Muscle layer of colon (tissue), 2 donors: ENCODE data around the gene XRCC4.

Experiments
- H3K27ac ChIP-seq: one replicate; pipeline ENCODE4 v1.7.0; 2013; ENCODE audit warnings: low read depth, mild to moderate bottlenecking, low read length, moderate library complexity
- H3K27me3 ChIP-seq, 2 donors: one replicate each; pipeline ENCODE4 v1.7.0; 2013; ENCODE audit warnings: low read length in 2 of 2, mild to moderate bottlenecking in 2 of 2; ENCODE audit not compliant: insufficient read depth in 2 of 2, control insufficient read depth in 1 of 2
- H3K36me3 ChIP-seq: one replicate; pipeline ENCODE4 v1.7.0; 2013; ENCODE audit warnings: mild to moderate bottlenecking, low read length; ENCODE audit not compliant: insufficient read depth
- H3K4me1 ChIP-seq: one replicate; pipeline ENCODE4 v1.7.0; 2013; ENCODE audit warnings: mild to moderate bottlenecking, low read length; ENCODE audit not compliant: insufficient read depth
- H3K4me3 ChIP-seq, 2 donors: one replicate each; pipeline ENCODE4 v1.7.0; 2013; ENCODE audit warnings: low read length in 2 of 2, low read depth in 1 of 2, mild to moderate bottlenecking in 1 of 2, moderate library complexity in 1 of 2
- H3K9ac ChIP-seq: one replicate; pipeline ENCODE4 v1.7.0; 2013; ENCODE audit warnings: low read length
- H3K9me3 ChIP-seq: one replicate; pipeline ENCODE4 v1.7.0; 2013; ENCODE audit warnings: mild to moderate bottlenecking, low read length
- donor health status: abdominal sarcoma.
- donor health status: Adenocarcinoma of cecum.

The XRCC4 gene

GRCh38 chr5:83157163-83157562 is 79.8 kb downstream of the XRCC4 start:
- no peaks in the 10 kb centered on the region for H3K27me3 ChIP-seq
- no peaks in the 10 kb centered on the region for H3K4me1 ChIP-seq
- H3K36me3 ChIP-seq = no peaks in the 10 kb centered on the region
- no peak overlapping the region for H3K27ac ChIP-seq
- no peak overlapping the region for H3K4me3 ChIP-seq
- H3K9ac ChIP-seq = no peak overlapping the region
- H3K9me3 ChIP-seq = no peaks in the 10 kb centered on the region

GRCh38 chr5:83162601-83163000 is 85.3 kb downstream of the XRCC4 start:
- Histone ChIP-seq H3K4me3 (no peak overlapping the region), H3K36me3 (no peaks in the 10 kb centered on the region)

DNA sequence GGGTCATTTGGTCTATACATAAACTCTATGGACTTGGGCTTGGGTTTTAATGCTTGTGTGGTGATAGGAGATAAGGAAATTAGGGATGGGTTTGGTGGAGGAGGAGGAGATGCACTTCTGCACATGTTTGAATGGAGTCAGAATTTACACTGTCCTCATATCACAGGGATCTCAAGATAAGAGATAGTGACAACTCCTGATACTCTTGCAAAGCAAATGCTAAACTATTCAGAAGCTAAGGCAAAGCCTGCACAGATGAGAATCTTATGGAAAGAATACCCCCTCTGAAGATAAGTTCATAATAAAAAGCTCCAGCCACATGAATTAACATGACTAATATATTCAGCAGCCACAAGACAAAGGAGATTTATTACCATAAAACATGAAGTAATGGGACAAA is 90.2 kb downstream of the XRCC4 start:
- Histone ChIP-seq H3K27me3 (no peaks in the 10 kb centered on the region), H3K4me1 (no peaks in the 10 kb centered on the region), H3K9me3 (no peaks in the 10 kb centered on the region), H3K36me3 (no peaks in the 10 kb centered on the region), H3K9ac (no peak overlapping the region), H3K4me3 (no peak overlapping the region), H3K27ac (no peak overlapping the region)

More at GRCh38 chr5:83162601-83163000, 85.3 kb downstream of the XRCC4 start:
- Histone ChIP-seq H3K27ac (no peak overlapping the region), H3K27me3 (no peaks in the 10 kb centered on the region), H3K9me3 (no peaks in the 10 kb centered on the region), H3K9ac (no peak overlapping the region), H3K4me1 (no peaks in the 10 kb centered on the region)

- Histone ChIP-seq H3K4me1 (no peaks in the 10 kb centered on the region), H3K4me3 (no peak overlapping the region), H3K9ac (no peak overlapping the region), H3K27me3 (no peaks in the 10 kb centered on the region), H3K9me3 (no peaks in the 10 kb centered on the region), H3K36me3 (no peaks in the 10 kb centered on the region), H3K27ac (no peak overlapping the region)
These were observed 92.4 kb downstream of the XRCC4 start for GRCh38 chr5:83169571-83170337.

DNA sequence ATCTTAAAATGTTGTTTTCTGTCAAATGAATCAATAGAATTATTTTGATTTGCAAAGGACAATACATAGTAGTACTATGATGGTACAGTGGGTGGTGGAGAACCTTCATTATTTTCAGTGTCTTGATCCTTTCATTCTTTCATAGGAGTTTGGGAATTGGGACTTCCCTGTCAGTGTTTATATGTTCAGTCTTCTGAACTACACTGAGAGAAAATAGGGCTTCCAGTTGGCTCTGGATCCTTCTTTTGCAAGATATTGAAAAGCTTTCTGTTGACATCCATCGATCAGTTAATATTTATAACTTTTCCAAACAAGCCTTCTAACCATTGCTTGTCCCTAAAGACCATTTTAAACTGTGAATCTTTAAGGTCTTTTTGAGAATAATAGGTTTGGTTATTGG is 94.7 kb downstream of the XRCC4 start:
- no peaks in the 10 kb centered on the region for H3K27me3 ChIP-seq
- H3K36me3 ChIP-seq = no peaks in the 10 kb centered on the region
- H3K27ac ChIP-seq = no peak overlapping the region
- no peak overlapping the region for H3K4me3 ChIP-seq
- H3K4me1 ChIP-seq = no peaks in the 10 kb centered on the region
- H3K9ac ChIP-seq = no peak overlapping the region
- no peaks in the 10 kb centered on the region for H3K9me3 ChIP-seq

GRCh38 chr5:83172655-83173054 is 95.3 kb downstream of the XRCC4 start:
- no peaks in the 10 kb centered on the region for H3K9me3 ChIP-seq
- no peak overlapping the region for H3K27ac ChIP-seq
- H3K27me3 ChIP-seq = no peaks in the 10 kb centered on the region
- no peaks in the 10 kb centered on the region for H3K36me3 ChIP-seq
- no peaks in the 10 kb centered on the region for H3K4me1 ChIP-seq
- H3K9ac ChIP-seq = no peak overlapping the region
- no peak overlapping the region for H3K4me3 ChIP-seq

DNA sequence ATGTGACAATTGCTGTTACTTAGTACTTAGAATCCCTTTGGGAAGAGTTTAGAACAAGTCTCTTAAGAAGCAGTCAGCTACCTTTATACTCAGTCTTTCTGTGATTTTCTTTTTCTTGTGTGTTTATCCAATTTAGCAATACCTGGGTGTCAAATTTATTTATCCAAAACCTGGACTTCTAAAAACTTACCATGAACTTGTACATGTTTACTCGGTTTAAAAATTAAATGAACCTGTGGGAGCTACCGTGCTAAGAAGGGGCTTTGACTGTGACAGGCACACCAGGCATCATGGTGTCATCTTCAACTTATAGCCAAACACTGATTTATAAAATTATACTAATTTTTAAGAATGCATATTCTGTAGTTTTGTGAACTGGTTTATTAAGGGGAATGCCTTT is 96.5 kb downstream of the XRCC4 start:
- Histone ChIP-seq H3K4me3 (no peak overlapping the region), H3K9me3 (no peaks in the 10 kb centered on the region), H3K9ac (no peak overlapping the region), H3K36me3 (no peaks in the 10 kb centered on the region), H3K27me3 (no peaks in the 10 kb centered on the region), H3K4me1 (no peaks in the 10 kb centered on the region), H3K27ac (no peak overlapping the region)

DNA sequence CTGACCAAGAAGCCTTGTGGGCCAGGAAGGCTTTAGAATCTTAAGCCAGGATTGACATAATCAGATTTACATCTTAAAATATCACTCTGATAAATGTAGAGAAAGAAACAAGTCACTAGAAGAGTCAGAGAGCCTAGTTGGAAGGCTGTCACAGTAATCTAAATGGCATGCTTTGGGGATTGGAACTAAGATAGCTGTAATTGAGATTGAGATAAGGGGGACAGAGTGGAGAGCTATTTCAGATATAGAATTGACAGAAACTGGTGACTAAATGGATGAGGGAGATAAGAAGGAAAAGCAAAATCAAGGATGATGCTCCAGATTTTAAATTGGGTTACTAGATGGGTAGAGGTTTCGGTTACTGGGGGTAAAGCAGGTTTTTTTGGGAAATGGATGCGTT is 100.5 kb downstream of the XRCC4 start:
- Histone ChIP-seq H3K4me3 (no peak overlapping the region), H3K9ac (no peak overlapping the region), H3K9me3 (no peaks in the 10 kb centered on the region), H3K36me3 (no peaks in the 10 kb centered on the region), H3K27ac (no peak overlapping the region), H3K27me3 (no peaks in the 10 kb centered on the region), H3K4me1 (no peaks in the 10 kb centered on the region)

- Histone ChIP-seq H3K9ac (no peak overlapping the region), H3K9me3 (no peaks in the 10 kb centered on the region), H3K4me1 (no peaks in the 10 kb centered on the region), H3K27me3 (no peaks in the 10 kb centered on the region), H3K36me3 (no peaks in the 10 kb centered on the region), H3K4me3 (no peak overlapping the region), H3K27ac (no peak overlapping the region)
These were observed 102.6 kb downstream of the XRCC4 start for GRCh38 chr5:83179966-83180365.

DNA sequence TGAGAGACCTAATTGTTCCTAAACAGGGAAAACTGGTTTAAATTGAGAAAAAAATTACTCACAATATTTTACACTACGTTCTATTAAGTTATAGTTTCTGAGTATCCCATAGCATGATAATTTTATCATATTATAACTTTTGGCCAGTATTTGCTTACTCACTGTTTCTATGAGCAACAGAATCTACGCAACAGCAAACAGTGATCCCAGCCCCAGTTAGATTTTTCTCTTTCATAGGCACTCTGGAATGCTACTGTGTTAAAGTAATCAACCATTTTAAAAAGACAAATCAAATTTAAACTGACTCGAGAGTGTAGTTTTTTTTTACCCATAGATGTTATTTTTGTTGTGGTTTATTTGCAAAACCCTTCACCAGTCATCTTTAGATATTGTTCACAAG is 107.2 kb downstream of the XRCC4 start:
- Histone ChIP-seq H3K27ac (no peak overlapping the region), H3K9ac (no peak overlapping the region), H3K27me3 (no peaks in the 10 kb centered on the region), H3K4me3 (no peak overlapping the region), H3K36me3 (no peaks in the 10 kb centered on the region), H3K9me3 (no peaks in the 10 kb centered on the region), H3K4me1 (no peaks in the 10 kb centered on the region)

- no peaks in the 10 kb centered on the region for H3K4me1 ChIP-seq
- no peaks in the 10 kb centered on the region for H3K9me3 ChIP-seq
- no peak overlapping the region for H3K4me3 ChIP-seq
- no peaks in the 10 kb centered on the region for H3K27me3 ChIP-seq
- H3K36me3 ChIP-seq = no peaks in the 10 kb centered on the region
- no peak overlapping the region for H3K27ac ChIP-seq
- no peak overlapping the region for H3K9ac ChIP-seq
These were observed 115.6 kb downstream of the XRCC4 start for GRCh38 chr5:83192947-83193346.

DNA sequence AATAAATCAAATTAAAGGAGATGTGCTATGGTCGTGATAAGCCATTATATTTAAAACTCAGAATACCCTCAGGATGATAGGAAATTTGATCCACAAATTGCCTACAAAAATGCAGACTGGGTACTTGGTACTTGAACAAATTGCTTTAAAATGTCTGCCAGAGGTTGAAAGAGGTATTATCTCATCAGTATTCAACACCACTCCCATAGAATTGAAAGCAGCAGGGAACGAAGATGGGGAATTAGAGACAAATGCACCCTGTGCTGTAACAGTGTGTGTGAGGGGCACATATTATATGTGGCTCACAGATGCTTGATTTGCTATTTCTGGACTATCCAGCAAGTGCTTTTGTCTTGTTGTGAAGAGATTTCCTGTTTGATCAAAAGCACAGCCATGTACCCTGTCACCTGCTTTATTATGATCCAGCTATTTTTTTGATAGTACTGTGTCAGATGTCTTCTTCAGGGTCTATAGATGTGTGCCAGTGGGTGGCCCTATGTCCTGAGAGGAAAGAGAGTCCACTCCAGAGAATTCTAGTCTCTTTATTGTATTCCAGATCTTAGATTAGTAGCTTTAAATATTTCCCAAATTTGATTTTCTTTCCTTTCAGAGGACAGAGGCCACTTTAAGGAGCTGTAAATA is 120.1 kb downstream of the XRCC4 start:
- no peaks in the 10 kb centered on the region for H3K36me3 ChIP-seq
- no peak overlapping the region for H3K4me3 ChIP-seq

More for the DNA sequence above, 120.1 kb downstream of the XRCC4 start:
- H3K27me3 ChIP-seq = no peaks in the 10 kb centered on the region
- no peak overlapping the region for H3K9ac ChIP-seq
- no peaks in the 10 kb centered on the region for H3K9me3 ChIP-seq
- no peak overlapping the region for H3K27ac ChIP-seq
- no peaks in the 10 kb centered on the region for H3K4me1 ChIP-seq
